HG03520 (cell line): ENCODE results near the gene PHOSPHO2.
"Not testable (repeated sequence)": the region's sequence is repeated elsewhere in the genome, so short reads cannot be mapped to it uniquely, and the experiment has no call there.

Experiments
- ATAC-seq: cut with Tn5 transposase; IDR thresholded peaks from one replicate; pipeline ENCODE4 v1.9.1; 2021; ENCODE audit warnings: mild to moderate bottlenecking, moderate library complexity; ENCODE audit not compliant: unreplicated experiment

PHOSPHO2 gene

DNA sequence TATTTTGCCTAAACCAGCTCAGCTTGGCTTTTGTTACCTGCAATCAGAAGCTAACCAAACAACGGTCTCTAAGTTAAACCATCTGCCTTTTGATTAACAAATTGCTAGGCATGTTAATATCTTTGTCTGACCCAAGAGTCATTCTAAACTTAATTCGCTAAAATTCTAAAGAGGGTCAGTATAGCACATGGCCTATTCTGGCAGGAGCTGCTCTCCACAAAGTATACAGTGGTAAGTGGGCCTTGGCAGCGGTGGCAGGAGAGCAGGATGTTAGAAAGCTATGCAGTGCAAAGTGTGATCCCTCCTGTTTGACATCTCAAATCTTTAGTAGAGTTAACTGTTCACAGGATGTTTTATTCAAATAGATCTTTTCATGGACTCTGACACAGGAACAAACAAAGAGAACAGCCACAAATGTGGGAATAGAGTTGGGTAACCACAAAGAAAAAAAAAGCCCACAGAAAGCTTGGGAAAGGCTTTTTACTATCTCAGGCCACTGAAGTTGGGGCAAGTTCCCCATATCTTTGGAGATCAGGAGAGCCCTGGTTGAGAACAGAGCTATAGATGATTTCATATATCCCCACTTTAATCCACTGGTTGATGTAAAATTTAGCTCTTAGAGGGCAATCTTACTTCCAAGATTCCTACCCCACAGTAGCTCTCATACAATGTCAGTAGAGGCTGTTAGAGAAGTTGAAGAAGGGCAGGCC lies 10.7 kb upstream of the PHOSPHO2 start:
- no peak for ATAC-seq

DNA sequence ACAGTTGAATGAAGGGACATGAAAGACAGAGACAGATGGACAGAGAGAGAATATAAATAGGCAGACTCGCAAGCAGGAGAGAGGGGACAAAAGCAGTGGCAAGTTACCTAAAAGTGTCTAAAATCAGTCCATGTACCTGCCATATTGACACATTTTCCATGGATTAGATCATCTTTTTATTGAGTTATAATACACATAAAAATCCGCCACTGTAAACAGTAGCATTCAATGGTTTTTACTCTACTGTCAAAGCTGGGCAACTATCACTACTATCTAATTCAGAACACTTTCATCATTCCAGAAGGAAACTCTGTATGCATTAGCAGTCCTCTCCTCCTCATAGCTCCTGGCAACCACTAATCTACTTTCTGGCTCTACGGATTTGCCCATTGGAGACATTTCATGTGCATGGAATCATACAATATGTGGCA lies 10.1 kb upstream of the PHOSPHO2 start:
- no peak for ATAC-seq

DNA sequence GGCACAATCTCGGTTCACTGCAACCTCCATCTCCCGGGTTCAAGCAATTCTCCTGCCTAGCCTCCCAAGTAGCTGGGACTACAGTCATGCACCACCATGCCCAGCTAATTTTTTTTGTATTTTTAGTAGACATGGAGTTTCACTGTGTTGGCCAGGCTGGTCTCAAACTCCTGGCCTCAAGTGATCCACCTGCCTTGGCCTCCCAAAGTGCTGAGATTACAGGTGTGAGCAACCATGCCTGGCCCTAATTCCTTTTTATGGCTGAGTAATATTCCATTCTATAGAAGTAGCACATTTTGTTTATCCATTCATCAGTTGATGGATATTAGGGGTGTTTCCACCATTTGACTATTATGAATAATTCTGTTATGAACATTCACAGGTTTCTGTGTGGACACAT lies 9.6 kb upstream of the PHOSPHO2 start:
- not testable (repeated sequence) for ATAC-seq

DNA sequence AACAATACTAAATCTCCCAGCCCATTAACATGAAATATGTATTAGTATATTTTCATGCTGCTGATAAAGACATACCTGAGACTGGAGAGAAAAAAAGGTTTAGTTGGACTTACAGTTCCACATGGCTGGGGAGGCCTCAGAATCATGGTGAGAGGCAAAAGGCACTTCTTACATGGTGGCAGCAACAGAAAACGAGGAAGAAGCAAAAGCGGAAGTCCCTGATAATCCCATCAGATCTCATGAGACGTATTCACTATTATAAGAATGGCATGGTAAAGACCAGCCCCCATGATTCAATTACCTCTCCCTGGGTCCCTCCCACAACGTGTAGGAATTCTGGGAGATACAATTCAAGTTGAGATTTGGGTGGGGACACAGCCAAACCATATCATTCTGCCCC lies 7.4 kb upstream of the PHOSPHO2 start:
- not testable (repeated sequence) for ATAC-seq

DNA sequence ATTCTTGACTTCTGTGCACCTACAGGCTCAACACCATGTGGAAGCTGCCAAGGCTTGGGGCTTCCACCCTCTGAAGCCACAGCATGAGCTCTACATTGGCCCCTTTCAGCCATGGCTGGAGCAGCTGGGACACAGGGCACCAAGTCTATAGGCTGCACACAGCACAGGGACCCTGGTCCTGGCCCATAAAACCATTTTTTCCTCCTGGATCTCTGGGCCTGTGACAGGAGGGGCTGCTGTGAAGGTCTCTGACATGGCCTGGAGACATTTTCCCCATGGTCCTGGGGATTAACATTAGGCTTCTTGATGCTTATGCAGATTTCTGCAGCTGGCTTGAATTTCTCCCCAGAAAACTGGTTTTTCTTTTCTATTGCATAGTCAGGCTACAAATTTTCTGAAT lies 6.3 kb upstream of the PHOSPHO2 start:
- ATAC-seq, result not testable (repeated sequence)

- ATAC-seq, result no peak
Measured at GRCh38 chr2:169690958-169691357, 3.3 kb upstream of the PHOSPHO2 start.

GRCh38 chr2:169692718-169693117 lies 1.6 kb upstream of the PHOSPHO2 start:
- ATAC-seq, result no peak

GRCh38 chr2:169693360-169693759 lies 909 bp upstream of the PHOSPHO2 start:
- ATAC-seq, result no peak

GRCh38 chr2:169694894-169695260 lies 608 bp downstream of the PHOSPHO2 start:
- no peak for ATAC-seq

DNA sequence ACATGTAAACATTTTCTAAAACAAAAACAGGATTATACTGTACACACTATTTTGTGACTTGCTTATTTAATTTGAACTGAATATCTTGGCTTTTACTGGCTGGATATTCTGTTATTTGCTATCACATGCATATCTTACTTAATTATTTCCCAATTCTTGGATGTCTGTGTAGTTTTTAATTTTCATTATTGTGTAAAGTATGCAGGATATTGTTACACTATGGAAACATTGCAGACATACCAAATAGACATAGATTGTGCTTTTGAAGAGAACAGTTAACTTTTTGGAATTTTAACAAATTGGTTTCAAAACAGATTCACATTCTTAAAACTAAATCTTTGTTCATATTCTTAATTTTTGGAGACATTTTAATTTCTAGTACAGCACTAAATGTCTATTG lies 2.1 kb downstream of the PHOSPHO2 start:
- ATAC-seq, result no peak

DNA sequence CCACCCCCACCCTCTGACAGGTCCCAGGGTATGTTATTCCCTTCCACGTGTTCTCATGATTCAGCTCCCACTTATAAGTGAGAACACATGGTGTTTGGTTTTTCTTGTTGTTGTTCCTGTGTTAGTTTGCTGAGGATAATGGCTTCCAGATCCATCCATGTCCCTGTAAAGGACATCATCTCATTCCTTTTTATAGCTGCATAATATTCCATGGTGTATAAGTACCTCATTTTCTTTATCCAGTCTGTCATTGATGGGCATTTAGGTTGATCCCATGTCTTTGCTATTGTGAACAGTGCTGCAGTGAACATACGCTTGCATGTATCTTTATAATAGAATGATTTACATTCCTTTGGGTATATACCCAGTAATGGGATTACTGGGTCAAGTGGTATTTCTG lies 4.9 kb downstream of the PHOSPHO2 start:
- ATAC-seq, result not testable (repeated sequence)

DNA sequence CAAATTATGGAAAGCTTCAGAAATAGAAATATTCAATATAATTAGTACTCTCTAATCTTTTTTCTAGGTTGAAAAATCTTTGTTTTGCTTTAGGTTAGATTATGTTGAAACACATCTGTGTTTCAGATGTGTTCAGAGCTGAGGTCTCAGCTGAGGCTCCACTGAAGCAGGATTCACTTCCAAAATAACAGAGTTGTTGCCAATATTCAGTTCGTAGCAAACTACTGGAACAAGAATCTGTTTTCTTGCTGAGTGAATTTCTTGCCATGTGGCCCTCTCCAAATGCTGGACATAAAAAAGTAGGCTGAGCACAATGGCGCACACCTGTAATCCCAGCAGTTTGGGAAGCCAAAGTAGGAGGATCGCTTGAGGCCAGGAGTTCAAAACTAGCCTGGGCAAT lies 8.7 kb downstream of the PHOSPHO2 start:
- no peak for ATAC-seq

DNA sequence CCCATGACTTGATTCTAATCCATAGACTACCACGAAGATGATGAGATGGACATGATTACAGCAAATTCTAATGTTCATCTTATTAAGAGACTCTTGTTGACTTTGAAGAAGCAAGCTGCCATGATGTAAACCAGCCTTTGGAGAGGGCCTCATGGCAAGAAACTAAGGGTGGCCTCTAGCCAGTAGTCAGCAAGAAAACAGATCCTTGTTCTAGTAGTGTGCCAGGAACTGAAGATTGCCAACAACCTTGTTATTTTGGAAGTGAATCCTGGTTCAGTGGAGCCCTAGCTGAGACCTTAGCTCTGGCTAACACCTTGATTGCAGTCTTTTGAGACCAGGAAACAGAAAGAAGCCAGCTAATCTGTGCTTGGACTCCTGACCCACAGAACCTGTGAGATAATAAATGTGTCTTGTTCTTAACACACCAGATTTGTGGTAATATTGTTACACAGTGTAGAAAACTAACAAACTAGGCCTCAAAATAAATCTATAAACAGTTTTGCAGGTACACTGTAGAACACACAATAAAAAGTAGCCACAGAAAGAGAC lies 10.0 kb downstream of the PHOSPHO2 start:
- no peak for ATAC-seq

GRCh38 chr2:169705927-169706326 lies 11.7 kb downstream of the PHOSPHO2 start:
- no peak for ATAC-seq

DNA sequence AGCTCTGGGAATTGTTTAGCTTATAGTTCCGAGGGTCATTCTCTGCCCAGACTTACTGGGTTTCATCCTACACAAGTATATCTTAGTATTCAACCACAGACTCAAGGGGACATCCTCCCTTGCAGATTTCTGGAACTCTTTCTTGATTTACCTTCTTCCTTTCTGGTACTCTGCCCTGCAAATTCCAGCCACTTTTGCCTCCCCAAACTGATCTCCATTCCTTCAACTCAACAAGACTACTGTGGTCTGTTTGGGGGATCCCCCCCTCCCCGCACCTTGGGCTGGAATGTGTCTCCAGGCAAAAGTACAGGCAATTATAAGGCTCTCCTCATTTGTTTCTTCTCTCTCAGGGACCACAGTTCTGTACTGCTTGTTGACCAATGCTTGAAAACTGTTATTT lies 13.4 kb downstream of the PHOSPHO2 start:
- ATAC-seq, result no peak

DNA sequence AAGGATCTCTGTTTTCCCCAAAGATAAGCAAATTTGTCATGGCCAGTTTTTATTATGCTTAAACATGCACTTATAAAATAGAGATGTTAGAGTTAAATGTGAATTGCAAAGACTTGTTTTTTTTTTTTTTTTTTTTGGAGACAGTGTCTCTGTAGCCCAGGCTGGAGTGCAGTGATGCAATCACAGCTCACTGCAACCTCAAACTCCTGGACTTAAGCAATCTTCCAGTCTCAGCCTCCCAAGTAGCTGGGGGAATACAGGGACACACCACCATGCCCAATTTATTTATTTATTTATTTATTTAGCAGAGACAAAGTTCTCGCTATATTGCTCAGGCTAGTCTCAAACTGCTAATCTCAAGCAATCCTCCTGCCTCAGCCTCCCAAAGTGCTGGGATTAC lies 15.1 kb downstream of the PHOSPHO2 start:
- no peak for ATAC-seq

- ATAC-seq, result no peak
Measured at GRCh38 chr2:169709981-169710380, 15.7 kb downstream of the PHOSPHO2 start.

GRCh38 chr2:169711751-169712509 lies 17.7 kb downstream of the PHOSPHO2 start:
- no peak for ATAC-seq

DNA sequence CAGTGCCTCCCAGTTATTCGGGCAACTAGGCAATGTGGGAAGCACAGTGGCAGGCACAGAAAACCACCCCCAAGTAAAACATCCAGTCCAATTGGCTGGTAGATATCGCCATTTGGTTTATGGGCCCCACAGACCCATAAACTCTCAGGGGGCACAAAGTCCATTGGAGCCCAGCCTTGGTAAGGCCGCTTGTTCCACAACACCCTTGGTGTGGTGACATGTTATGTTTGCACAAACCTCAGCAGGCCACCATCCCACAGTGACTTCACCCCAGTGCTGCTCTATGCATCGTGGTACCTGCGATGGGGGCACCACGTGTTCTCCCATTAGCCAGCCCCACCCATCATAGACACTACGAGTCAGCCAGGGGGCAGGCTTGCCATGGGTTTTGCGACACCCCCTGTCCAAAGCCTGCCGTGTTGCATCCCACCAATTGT lies 18.5 kb downstream of the PHOSPHO2 start:
- ATAC-seq, result no peak

- no peak for ATAC-seq
Measured at GRCh38 chr2:169713331-169713730, 19.1 kb downstream of the PHOSPHO2 start.

GRCh38 chr2:169714699-169715098 lies 20.4 kb downstream of the PHOSPHO2 start:
- no peak for ATAC-seq
